HEK293 (cell line): ENCODE data around the gene IFNAR1.

Experiments used
- CTCF ChIA-PET: fragments of 350-600 bp; formaldehyde crosslinking; extraction: SDS; loops from one replicate; lab custom pipeline; 2021; ENCODE audit warnings: antibody characterized with exemption; lab: Yijun Ruan, JAX
- POLR2A ChIA-PET: fragments of 300-600 bp; formaldehyde crosslinking; extraction: SDS; loops from one replicate; lab custom pipeline; 2020; ENCODE audit warnings: antibody characterized with exemption, inconsistent platforms; lab: Yijun Ruan, JAX
- H3K27ac ChIP-seq: fragments of 200-500 bp; sonication (Bioruptor generic); 2 replicates; pipeline ENCODE4 v1.5.1; 2014; ENCODE audit warnings: low read depth, low read length, control low read depth, inconsistent platforms; ENCODE audit errors: extremely low read depth
- H3K36me3 ChIP-seq, 2 experiments: fragments of 200-500 bp in 1 of 2; sonication (Bioruptor generic) in 1 of 2; 1 replicate in 1 of 2; 2 replicates in 1 of 2; pipeline ENCODE4 v1.5.1; 2014 to 2017; ENCODE audit warnings: inconsistent platforms in 2 of 2, low read length in 2 of 2; ENCODE audit not compliant: control insufficient read depth in 2 of 2, insufficient read depth in 1 of 2
- H3K4me1 ChIP-seq: fragments of 200-500 bp; sonication (Bioruptor generic); 2 replicates; pipeline ENCODE4 v1.5.1; 2014; ENCODE audit warnings: mild to moderate bottlenecking, low read length, inconsistent platforms; ENCODE audit not compliant: control insufficient read depth, insufficient read depth
- H3K4me3 ChIP-seq: 2 replicates; pipeline ENCODE4 v1.5.1; 2011; ENCODE audit warnings: low read depth, mild to moderate bottlenecking, control low read depth, low read length, moderate library complexity
- H3K9me3 ChIP-seq: fragments of 200-500 bp; sonication (Bioruptor generic); 2 replicates; pipeline ENCODE4 v1.5.1; 2014; ENCODE audit warnings: low read depth, low read length, inconsistent platforms; ENCODE audit not compliant: control insufficient read depth, insufficient read depth
- EGR2 ChIP-seq: fragments of 450-650 bp; formaldehyde crosslinking; IDR thresholded peaks from 2 replicates; pipeline ENCODE4 v1.5.1; 2016; ENCODE audit warnings: low read depth, missing biosample characterization, missing genetic modification characterization
- PRDM2 ChIP-seq: fragments of 450-650 bp; formaldehyde crosslinking; IDR thresholded peaks from 2 replicates; pipeline ENCODE4 v1.5.1; 2016; ENCODE audit warnings: missing biosample characterization, missing genetic modification characterization, borderline replicate concordance
- SALL2 ChIP-seq: fragments of 450-650 bp; formaldehyde crosslinking; IDR thresholded peaks from 2 replicates; pipeline ENCODE4 v1.5.0; 2017; ENCODE audit warnings: missing biosample characterization, mild to moderate bottlenecking, missing genetic modification characterization, borderline replicate concordance
- SCRT1 ChIP-seq: fragments of 450-650 bp; formaldehyde crosslinking; IDR thresholded peaks from 2 replicates; pipeline ENCODE4 v1.5.1; 2016; ENCODE audit warnings: missing biosample characterization, missing genetic modification characterization, borderline replicate concordance
- SCRT2 ChIP-seq: fragments of 450-650 bp; formaldehyde crosslinking; IDR thresholded peaks from 2 replicates; pipeline ENCODE4 v1.5.1; 2016; ENCODE audit warnings: missing biosample characterization, missing genetic modification characterization
- SP2 ChIP-seq: fragments of 450-650 bp; formaldehyde crosslinking; IDR thresholded peaks from 2 replicates; pipeline ENCODE4 v1.5.1; 2016; ENCODE audit warnings: missing biosample characterization, missing genetic modification characterization
- TCF7L2 ChIP-seq: IDR thresholded peaks from 2 replicates; pipeline ENCODE4 v1.6.1; 2011; ENCODE audit warnings: low read depth, mild to moderate bottlenecking, inconsistent platforms, low read length, moderate library complexity, borderline replicate concordance
- ZBTB17 ChIP-seq: fragments of 450-650 bp; formaldehyde crosslinking; IDR thresholded peaks from 2 replicates; pipeline ENCODE4 v1.5.1; 2016; ENCODE audit warnings: missing biosample characterization, missing genetic modification characterization
- ZBTB26 ChIP-seq: fragments of 450-650 bp; formaldehyde crosslinking; optimal IDR thresholded peaks from 2 replicates; pipeline ENCODE3; 2016; ENCODE audit warnings: missing biosample characterization, mild to moderate bottlenecking, missing genetic modification characterization
- ZNF10 ChIP-seq: fragments of 450-650 bp; formaldehyde crosslinking; IDR thresholded peaks from 2 replicates; pipeline ENCODE4 v1.5.1; 2017; ENCODE audit warnings: missing biosample characterization, missing genetic modification characterization
- ZNF146 ChIP-seq: fragments of 450-650 bp; formaldehyde crosslinking; IDR thresholded peaks from 2 replicates; pipeline ENCODE4 v1.5.1; 2016; ENCODE audit warnings: missing biosample characterization, missing genetic modification characterization
- ZNF169 ChIP-seq: fragments of 450-650 bp; formaldehyde crosslinking; IDR thresholded peaks from 2 replicates; pipeline ENCODE4 v1.5.1; 2016; ENCODE audit warnings: missing biosample characterization, missing genetic modification characterization
- ZNF26 ChIP-seq: fragments of 450-650 bp; formaldehyde crosslinking; IDR thresholded peaks from 2 replicates; pipeline ENCODE4 v1.5.1; 2016; ENCODE audit warnings: missing biosample characterization, missing genetic modification characterization
- ZNF274 ChIP-seq, 2 experiments: fragments of 200-500 bp in 1 of 2; fragments of 450-650 bp in 1 of 2; sonication (Bioruptor generic) in 1 of 2; formaldehyde crosslinking in 1 of 2; IDR thresholded peaks; 2 replicates each; pipeline versions ENCODE4 v1.5.1 to v1.6.1; 2014 to 2016; ENCODE audit warnings: borderline replicate concordance in 1 of 2, inconsistent platforms in 1 of 2, low read length in 1 of 2, missing biosample characterization in 1 of 2, missing genetic modification characterization in 1 of 2
- ZNF37A ChIP-seq: fragments of 450-650 bp; IDR thresholded peaks from 2 replicates; pipeline ENCODE4 v1.5.1; 2018; ENCODE audit warnings: missing biosample characterization, missing genetic modification characterization
- ZNF473 ChIP-seq: fragments of 450-650 bp; formaldehyde crosslinking; IDR thresholded peaks from 2 replicates; pipeline ENCODE4 v1.5.1; 2017; ENCODE audit warnings: missing biosample characterization, missing genetic modification characterization
- ZNF544 ChIP-seq: fragments of 450-650 bp; formaldehyde crosslinking; IDR thresholded peaks from 2 replicates; pipeline ENCODE4 v1.5.0; 2017; ENCODE audit warnings: missing biosample characterization, missing genetic modification characterization
- ZNF596 ChIP-seq: fragments of 450-650 bp; IDR thresholded peaks from 2 replicates; pipeline ENCODE4 v1.5.0; 2018; ENCODE audit warnings: missing biosample characterization, mild to moderate bottlenecking, missing genetic modification characterization, moderate library complexity
- ZNF677 ChIP-seq: fragments of 450-650 bp; IDR thresholded peaks from 2 replicates; pipeline ENCODE4 v1.5.0; 2018; ENCODE audit warnings: missing biosample characterization, mild to moderate bottlenecking, missing genetic modification characterization, moderate library complexity
- ZNF837 ChIP-seq: fragments of 450-650 bp; formaldehyde crosslinking; IDR thresholded peaks from 2 replicates; pipeline ENCODE4 v1.5.1; 2016; ENCODE audit warnings: missing biosample characterization, missing genetic modification characterization

IFNAR1 gene

GRCh38 chr21:33387294-33387693 is 62.5 kb downstream of the IFNAR1 start (continued):
- no peak for TF ChIP-seq ZNF274 (IDR thresholded peaks at IDR 0.05; ENCODE audit: low read length)
- TF ChIP-seq ZNF274 (tag by site-specific recombination; IDR thresholded peaks at IDR 0.05; ENCODE audit: borderline replicate concordance): no peak
- TF ChIP-seq ZNF473 (tag by site-specific recombination): no peak
- no peak for TF ChIP-seq PRDM2 (tag by site-specific recombination)
- no peak for TF ChIP-seq ZNF596 (tag by site-specific recombination)
- no peak for TF ChIP-seq ZBTB17 (tag by site-specific recombination)
- TF ChIP-seq ZNF37A (tag by site-specific recombination): no peak

- CTCF ChIA-PET: interaction anchor here (0.6 to 2.3 kb wide), 3 partner anchors 27 to 320 kb away, joined by 3 to 14 read pairs (median 3); no protein-coding TSS in a partner anchor
- H3K9me3 ChIP-seq: no peaks in the 10 kb centered on the region
- POLR2A ChIA-PET: no interaction called here
Observed at GRCh38 chr21:33388188-33388587, 63.4 kb downstream of the IFNAR1 start.

GRCh38 chr21:33390479-33390878 is 65.7 kb downstream of the IFNAR1 start:
- Histone ChIP-seq H3K9me3 (no peaks in the 10 kb centered on the region), H3K4me3 (no peak overlapping the region), H3K36me3 (no peaks in the 10 kb centered on the region), H3K27ac (no peak overlapping the region), H3K4me1 (no peaks in the 10 kb centered on the region)
- POLR2A ChIA-PET: no interaction called here
- CTCF ChIA-PET: interaction anchor here (0.5 to 0.6 kb wide), 2 partner anchors 193 to 216 kb away, joined by 3 read pairs; no protein-coding TSS in a partner anchor
- no peak for TF ChIP-seq SP2
- no peak for TF ChIP-seq SCRT2 (tag by site-specific recombination)
- TF ChIP-seq ZNF146 (tag by site-specific recombination): no peak
- no peak for TF ChIP-seq EGR2 (tag by site-specific recombination)

More at GRCh38 chr21:33388188-33388587, 63.4 kb downstream of the IFNAR1 start:
- H3K27ac ChIP-seq: no peak overlapping the region
- H3K4me3 ChIP-seq: no peak overlapping the region
- no peaks in the 10 kb centered on the region for H3K36me3 ChIP-seq
- H3K4me1 ChIP-seq: peaks cover 1% of the 10 kb centered on the region
- no peak for TF ChIP-seq SCRT1 (tag by site-specific recombination)
- peak; percentile 38; the same call in 1 of the 2 replicates for TF ChIP-seq ZBTB17 (tag by site-specific recombination)

- ChIA-PET POLR2A (no interaction called here), CTCF (interaction anchor here (1.2 kb wide), 1 partner anchor 31 kb away, joined by 7 read pairs; no protein-coding TSS in a partner anchor)
- Histone ChIP-seq H3K27ac (no peak overlapping the region), H3K36me3 (no peaks in the 10 kb centered on the region), H3K9me3 (no peaks in the 10 kb centered on the region), H3K4me1 (no peaks in the 10 kb centered on the region), H3K4me3 (no peak overlapping the region)
- TF ChIP-seq ZBTB26 (tag by site-specific recombination) (no peak), ZNF10 (tag by site-specific recombination) (no peak), ZNF544 (no peak), SALL2 (tag by site-specific recombination) (no peak), ZNF26 (tag by site-specific recombination) (no peak), TCF7L2 (no peak), ZNF169 (tag by site-specific recombination) (no peak), ZNF837 (tag by site-specific recombination) (no peak), ZNF677 (tag by site-specific recombination) (no peak)
Observed at GRCh38 chr21:33391656-33392055, 66.9 kb downstream of the IFNAR1 start.
